IgD-negative memory B cell (primary cell): ENCODE data around the gene SPATS2L. TPM values are rescaled to one million over a fixed set of nuclear protein-coding genes. Genes with fewer than 3 reads are reported as not detected.

Experiments used
- H3K27ac Mint-ChIP-seq, 3 donors: one replicate each; pipeline ENCODE4 v1.8.0; 2020 to 2022; ENCODE audit warnings: mild to moderate bottlenecking in 3 of 3, mixed read lengths in 3 of 3, moderate library complexity in 1 of 3
- H3K27me3 Mint-ChIP-seq: one replicate; pipeline ENCODE4 v1.8.0; 2021; ENCODE audit warnings: mixed read lengths
- H3K36me3 Mint-ChIP-seq: one replicate; pipeline ENCODE4 v1.8.0; 2020; ENCODE audit warnings: mild to moderate bottlenecking, mixed read lengths
- H3K4me1 Mint-ChIP-seq, 3 donors: one replicate each; pipeline ENCODE4 v1.8.0; 2020 to 2022; ENCODE audit warnings: mixed read lengths in 3 of 3, mild to moderate bottlenecking in 1 of 3
- H3K4me3 Mint-ChIP-seq, 4 donors: one replicate each; pipeline ENCODE4 v1.8.0; 2020 to 2022; ENCODE audit warnings: mild to moderate bottlenecking in 4 of 4, mixed read lengths in 4 of 4, moderate library complexity in 3 of 4
- H3K9me3 Mint-ChIP-seq, 3 donors: one replicate each; pipeline ENCODE4 v1.8.0; 2020 to 2021; ENCODE audit warnings: mixed read lengths in 3 of 3, mild to moderate bottlenecking in 1 of 3
- polyA plus RNA-seq: library from polyadenylated mRNA; unstranded; fragments of 300-500 nt; fragmentation: Illumina TruSeq; gene quantifications from one replicate; pipeline ENCODE4 v1.2.3, GENCODE V29; 2021

SPATS2L gene
- polyA plus RNA-seq, 1 donor from 2014 or later: 0.50 TPM

- Mint-ChIP-seq H3K4me3 (no peak overlapping the region), H3K9me3 (no peaks in the 10 kb centered on the region), H3K27ac (no peak overlapping the region), H3K27me3 (no peaks in the 10 kb centered on the region), H3K36me3 (no peaks in the 10 kb centered on the region), H3K4me1 (peaks cover 10 to 22% (median 16%) of the 10 kb centered on the region in 3 donors)
These were observed 142.7 kb downstream of the SPATS2L start for GRCh38 chr2:200449149-200449548.

GRCh38 chr2:200450288-200450687 lies 143.8 kb downstream of the SPATS2L start:
- Mint-ChIP-seq H3K27me3 (no peaks in the 10 kb centered on the region), H3K4me1 (peaks cover 12 to 29% (median 23%) of the 10 kb centered on the region in 3 donors), H3K27ac (peak overlapping the region in 1 of 3 donors; percentile 9), H3K36me3 (no peaks in the 10 kb centered on the region), H3K9me3 (no peaks in the 10 kb centered on the region), H3K4me3 (no peak overlapping the region)

GRCh38 chr2:200451511-200451910 lies 145.0 kb downstream of the SPATS2L start:
- Mint-ChIP-seq H3K9me3 (no peaks in the 10 kb centered on the region), H3K36me3 (no peaks in the 10 kb centered on the region), H3K4me1 (peaks cover 16 to 36% (median 33%) of the 10 kb centered on the region in 3 donors), H3K27me3 (peaks cover 2% of the 10 kb centered on the region), H3K4me3 (no peak overlapping the region), H3K27ac (no peak overlapping the region)

DNA sequence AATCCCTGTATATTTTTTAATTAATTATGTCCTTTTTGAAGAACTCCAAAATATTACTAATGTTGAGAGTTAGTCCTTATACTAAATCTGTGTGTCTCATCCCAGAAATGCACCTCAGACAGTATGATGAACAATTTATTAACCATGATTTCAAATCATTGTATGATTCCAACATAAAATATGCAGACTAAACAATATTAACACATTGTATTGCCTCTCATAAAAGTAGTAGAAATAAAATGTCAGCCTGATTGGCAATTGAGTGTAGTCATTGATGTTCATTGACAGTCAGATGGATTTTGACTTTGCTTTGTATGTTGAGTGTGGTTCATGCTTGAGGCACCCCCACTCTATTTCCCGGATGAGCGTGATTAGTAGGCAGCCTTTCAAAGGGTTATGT lies 145.9 kb downstream of the SPATS2L start:
- H3K9me3 Mint-ChIP-seq: no peaks in the 10 kb centered on the region
- no peaks in the 10 kb centered on the region for H3K36me3 Mint-ChIP-seq
- H3K27ac Mint-ChIP-seq: no peak overlapping the region
- peaks cover 16 to 37% (median 36%) of the 10 kb centered on the region in 3 donors for H3K4me1 Mint-ChIP-seq
- peaks cover 2% of the 10 kb centered on the region for H3K27me3 Mint-ChIP-seq
- no peak overlapping the region for H3K4me3 Mint-ChIP-seq

DNA sequence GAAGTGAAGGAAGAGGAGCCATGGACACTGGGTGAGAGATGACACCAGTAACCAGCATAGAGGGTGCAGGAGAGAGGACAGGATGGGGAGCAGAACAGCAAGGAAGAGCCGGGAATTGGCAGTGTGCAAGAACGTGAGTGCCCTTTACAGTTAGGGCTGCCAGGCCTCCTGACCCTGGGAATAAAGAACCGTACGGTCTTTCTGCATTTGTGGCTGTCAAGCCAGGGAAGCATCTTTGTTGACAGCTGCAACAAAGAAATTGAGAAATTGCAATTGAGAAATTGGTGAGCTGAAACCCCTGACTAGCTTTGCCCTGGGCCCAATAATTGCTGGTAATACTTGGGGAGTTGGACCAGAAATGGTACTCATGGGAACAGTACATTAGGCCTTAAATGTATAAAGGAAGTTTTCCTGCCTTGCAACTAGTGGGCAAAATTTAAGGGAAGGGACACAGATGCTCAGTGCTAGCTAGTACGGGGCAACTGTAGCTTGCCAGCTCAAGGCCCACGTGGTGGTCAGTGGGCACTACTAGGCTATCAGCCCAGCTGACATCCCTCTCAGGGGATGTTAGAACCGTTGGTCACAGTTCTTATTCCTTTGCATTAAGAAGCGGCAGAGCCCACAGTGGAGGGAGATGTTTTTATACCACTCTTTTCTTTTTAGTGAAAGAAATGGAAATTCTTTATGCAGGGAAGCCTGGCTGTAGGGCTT lies 146.8 kb downstream of the SPATS2L start:
- Mint-ChIP-seq H3K4me1 (peaks cover 16 to 37% (median 36%) of the 10 kb centered on the region in 3 donors), H3K27me3 (peaks cover 2% of the 10 kb centered on the region), H3K36me3 (no peaks in the 10 kb centered on the region), H3K4me3 (no peak overlapping the region), H3K9me3 (no peaks in the 10 kb centered on the region), H3K27ac (peak overlapping the region in 1 of 3 donors; percentile 3)

DNA sequence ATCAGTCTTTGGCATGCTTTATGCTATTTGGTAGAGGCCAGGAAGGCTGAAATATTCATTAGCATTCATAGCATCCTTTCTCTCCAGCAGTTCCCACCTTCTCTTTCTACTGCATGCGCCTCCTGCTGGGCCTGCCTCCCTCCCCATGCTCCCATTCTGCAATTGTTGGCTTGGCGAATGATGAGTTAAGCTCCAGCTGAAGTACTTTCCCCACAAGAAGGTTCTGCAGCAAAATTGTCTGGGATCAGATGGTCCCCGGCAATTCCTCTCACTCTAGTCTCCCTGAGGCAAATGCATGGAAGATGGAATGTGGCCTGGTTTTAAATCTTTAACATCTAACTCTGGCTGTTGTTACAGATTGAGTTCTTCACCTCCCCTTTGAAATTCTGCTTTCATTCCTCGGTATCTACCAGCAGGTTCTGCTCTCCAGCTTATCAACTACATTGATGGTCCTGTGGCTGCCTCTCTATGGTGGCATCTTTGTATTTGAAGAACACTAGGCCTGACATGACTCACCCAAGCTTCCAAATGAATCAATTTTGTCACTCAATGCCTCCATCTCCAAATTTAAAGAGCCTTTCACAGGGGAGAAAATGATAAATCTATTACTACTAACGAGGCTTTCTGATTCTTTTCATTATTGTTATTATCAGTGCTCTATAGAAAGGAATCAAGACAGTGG lies 147.5 kb downstream of the SPATS2L start:
- peaks cover 16 to 36% (median 31%) of the 10 kb centered on the region in 3 donors for H3K4me1 Mint-ChIP-seq
- H3K4me3 Mint-ChIP-seq: no peak overlapping the region
- no peak overlapping the region for H3K27ac Mint-ChIP-seq
- peaks cover 2% of the 10 kb centered on the region for H3K27me3 Mint-ChIP-seq
- H3K36me3 Mint-ChIP-seq: no peaks in the 10 kb centered on the region
- no peaks in the 10 kb centered on the region for H3K9me3 Mint-ChIP-seq

DNA sequence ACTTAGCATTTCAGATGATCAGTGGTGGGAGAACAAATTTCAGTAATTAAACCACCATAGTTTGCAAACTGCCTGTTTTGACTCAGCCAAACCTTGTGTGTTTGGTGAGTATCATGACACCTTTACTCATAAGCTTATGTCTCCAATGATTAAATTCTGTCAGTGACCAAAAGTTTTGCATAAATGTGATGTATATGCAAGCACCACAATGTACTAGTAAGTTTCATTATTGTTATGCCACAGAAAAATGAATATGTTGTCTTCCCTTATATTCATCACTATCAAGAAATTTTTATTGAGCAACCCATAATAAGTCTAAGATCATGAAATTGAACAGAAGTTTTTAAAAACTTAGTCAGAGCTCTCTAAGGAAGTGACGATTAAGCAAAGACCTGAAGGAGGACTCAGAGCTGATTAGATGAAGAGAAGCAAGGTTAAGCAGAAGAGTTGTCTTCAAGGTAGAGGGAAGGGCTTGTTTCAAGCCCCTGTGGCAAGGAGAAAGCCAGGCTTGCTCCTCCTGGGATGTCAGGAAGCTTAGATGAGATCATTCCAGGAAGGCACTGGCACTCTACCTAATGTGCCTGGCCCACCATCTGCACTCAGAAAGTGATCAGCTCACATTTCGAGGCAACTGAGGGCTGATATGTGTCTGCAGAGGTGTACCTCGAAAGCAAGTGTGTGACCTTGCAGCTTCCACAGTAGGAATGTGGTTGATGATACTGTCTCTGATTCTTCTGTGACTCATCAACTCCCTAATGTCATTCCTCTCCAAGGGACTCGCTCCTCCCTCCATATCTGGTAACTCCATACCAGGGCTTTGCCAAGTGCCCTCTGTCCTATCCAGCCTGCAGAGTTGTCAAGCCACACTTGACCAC lies 148.7 kb downstream of the SPATS2L start:
- no peaks in the 10 kb centered on the region for H3K36me3 Mint-ChIP-seq
- no peaks in the 10 kb centered on the region for H3K9me3 Mint-ChIP-seq
- peaks cover 2% of the 10 kb centered on the region for H3K27me3 Mint-ChIP-seq
- no peak overlapping the region for H3K4me3 Mint-ChIP-seq
- no peak overlapping the region for H3K27ac Mint-ChIP-seq
- peaks cover 15 to 34% (median 27%) of the 10 kb centered on the region in 3 donors for H3K4me1 Mint-ChIP-seq

- peaks cover 11 to 28% (median 22%) of the 10 kb centered on the region in 3 donors for H3K4me1 Mint-ChIP-seq
- H3K27ac Mint-ChIP-seq: no peak overlapping the region
- peaks cover 2% of the 10 kb centered on the region for H3K27me3 Mint-ChIP-seq
- no peaks in the 10 kb centered on the region for H3K36me3 Mint-ChIP-seq
- H3K4me3 Mint-ChIP-seq: no peak overlapping the region
- no peaks in the 10 kb centered on the region for H3K9me3 Mint-ChIP-seq
These were observed 149.5 kb downstream of the SPATS2L start for GRCh38 chr2:200455958-200456421.

DNA sequence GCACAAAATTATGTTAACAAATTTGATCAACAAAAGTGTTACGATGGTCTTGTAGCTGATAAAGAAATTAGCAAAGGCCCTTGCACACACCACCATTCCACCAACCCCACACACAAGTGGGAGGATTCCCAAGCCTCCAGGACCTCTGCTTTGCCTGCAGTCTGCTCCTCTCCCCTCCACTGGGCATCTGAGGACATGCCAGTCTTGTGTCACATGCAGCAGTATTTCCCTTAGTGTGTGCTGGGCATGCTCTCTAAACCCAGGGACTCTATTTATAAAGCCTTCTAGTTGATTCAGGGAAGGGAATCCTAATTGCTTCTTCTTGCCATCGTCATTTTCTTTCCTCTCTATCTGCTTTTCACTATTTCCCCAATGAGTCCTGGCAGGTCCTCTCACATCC lies 150.1 kb downstream of the SPATS2L start:
- Mint-ChIP-seq H3K4me1 (peaks cover 7 to 26% (median 19%) of the 10 kb centered on the region in 3 donors), H3K27ac (no peak overlapping the region), H3K4me3 (no peak overlapping the region), H3K9me3 (no peaks in the 10 kb centered on the region), H3K27me3 (peaks cover 2% of the 10 kb centered on the region), H3K36me3 (no peaks in the 10 kb centered on the region)

DNA sequence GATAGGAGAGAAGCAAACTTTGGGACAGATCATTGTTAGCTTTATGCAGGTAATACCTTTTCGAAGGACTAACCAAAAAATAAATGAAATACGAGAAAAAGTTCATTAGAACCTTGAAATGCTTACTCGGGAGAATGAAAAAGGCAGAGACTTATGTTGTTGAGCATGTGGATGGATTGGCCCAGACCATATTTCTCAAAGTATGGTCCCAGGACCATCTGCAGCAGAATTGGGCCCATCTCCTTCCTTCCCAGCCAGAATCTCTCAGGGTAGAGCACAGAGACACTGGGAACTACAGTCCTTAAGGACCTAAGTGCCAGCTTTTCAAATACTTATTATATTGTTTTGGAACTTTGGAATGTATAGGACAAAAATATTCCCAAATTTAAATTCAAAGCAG lies 152.6 kb downstream of the SPATS2L start:
- H3K27ac Mint-ChIP-seq: no peak overlapping the region
- H3K27me3 Mint-ChIP-seq: peaks cover 2% of the 10 kb centered on the region
- no peaks in the 10 kb centered on the region for H3K36me3 Mint-ChIP-seq
- peak overlapping the region in 1 of 4 donors; percentile 9 for H3K4me3 Mint-ChIP-seq
- peaks cover 8 to 26% (median 19%) of the 10 kb centered on the region in 3 donors for H3K4me1 Mint-ChIP-seq
- H3K9me3 Mint-ChIP-seq: no peaks in the 10 kb centered on the region

DNA sequence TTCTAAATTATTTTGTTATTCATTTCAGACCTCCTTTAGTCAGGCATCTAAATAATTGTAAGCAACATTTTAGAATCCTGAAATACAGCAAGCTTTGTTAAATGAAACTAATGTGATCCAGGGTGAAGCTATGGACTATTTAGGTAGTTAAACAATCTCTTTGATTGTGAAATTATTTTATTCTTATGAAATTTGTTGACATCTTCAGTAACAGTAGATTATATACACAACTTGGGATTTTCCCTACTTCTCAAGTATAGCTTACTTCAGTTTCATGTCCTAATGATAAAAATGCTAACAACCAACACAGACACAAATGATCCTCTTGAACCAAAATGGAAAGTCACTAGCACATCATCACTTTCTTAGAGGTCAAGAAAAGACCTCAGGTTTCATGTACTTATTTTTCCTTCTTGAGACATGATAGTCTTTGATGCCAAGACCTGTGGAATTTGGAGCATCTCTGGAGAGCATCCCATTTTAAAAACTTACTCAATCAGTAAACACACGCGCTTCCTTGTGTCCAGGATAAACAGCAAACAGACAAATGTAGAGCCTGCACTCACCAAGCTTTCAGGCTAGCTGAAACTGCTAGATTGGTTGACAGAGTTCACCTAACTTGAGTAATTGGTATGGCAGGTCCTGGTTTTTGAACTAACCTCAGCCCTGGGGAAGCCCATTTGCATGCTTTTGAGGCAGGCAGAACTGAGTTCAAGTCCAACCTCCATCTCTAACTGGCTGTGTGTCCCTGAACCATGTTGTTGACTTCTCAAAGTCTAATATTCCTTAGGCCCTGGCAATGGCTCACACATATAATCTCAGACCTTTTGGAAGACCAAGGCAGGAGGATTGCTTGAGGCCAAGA lies 155.6 kb downstream of the SPATS2L start:
- H3K36me3 Mint-ChIP-seq: no peaks in the 10 kb centered on the region
- no peaks in the 10 kb centered on the region for H3K9me3 Mint-ChIP-seq
- peak overlapping the region in 1 of 4 donors; percentile 4 for H3K4me3 Mint-ChIP-seq
- H3K4me1 Mint-ChIP-seq: peaks cover 3 to 6% (median 4%) of the 10 kb centered on the region in 3 donors
- peaks cover 1% of the 10 kb centered on the region for H3K27me3 Mint-ChIP-seq
- no peak overlapping the region for H3K27ac Mint-ChIP-seq

DNA sequence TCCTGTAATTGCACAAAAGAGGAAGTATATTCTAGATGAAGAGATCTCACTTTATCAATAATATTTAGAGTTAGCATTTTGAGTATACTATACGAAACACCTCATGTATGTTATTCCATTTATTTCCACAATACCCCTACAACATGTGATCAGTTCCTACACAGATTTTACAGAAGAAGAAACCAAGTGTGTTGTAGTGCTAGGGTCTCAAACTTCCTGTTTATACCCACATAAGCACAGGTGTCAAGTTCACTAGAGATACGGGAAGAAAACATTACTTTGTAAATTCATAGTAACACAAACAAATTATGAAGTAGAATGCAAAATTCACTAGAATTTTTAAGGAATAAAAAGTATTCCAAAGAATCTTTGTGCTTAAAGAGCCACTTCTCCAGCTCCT lies 157.0 kb downstream of the SPATS2L start:
- Mint-ChIP-seq H3K27ac (no peak overlapping the region), H3K36me3 (no peaks in the 10 kb centered on the region), H3K4me3 (no peak overlapping the region), H3K9me3 (no peaks in the 10 kb centered on the region), H3K4me1 (peaks cover 3 to 10% (median 4%) of the 10 kb centered on the region in 3 donors), H3K27me3 (peaks cover 1% of the 10 kb centered on the region)

- no peaks in the 10 kb centered on the region for H3K36me3 Mint-ChIP-seq
These were observed 160.2 kb downstream of the SPATS2L start for GRCh38 chr2:200466425-200467418.

More at GRCh38 chr2:200466425-200467418, 160.2 kb downstream of the SPATS2L start:
- Mint-ChIP-seq H3K27ac (peak overlapping the region in 2 of 3 donors; percentile 46 to 72), H3K4me3 (peak overlapping the region in 2 of 4 donors; percentile 59 to 79), H3K4me1 (peaks cover 7 to 15% (median 9%) of the 10 kb centered on the region in 3 donors), H3K9me3 (no peaks in the 10 kb centered on the region), H3K27me3 (peaks cover 1% of the 10 kb centered on the region)
